SK-N-SH treated with all-trans-retinoic acid at 6 μM for 48 hours (cell line): ENCODE results near the gene SRSF4.

Source experiments
- ATAC-seq: fragments of 200-7000 bp; cut with Tn5 transposase; 3 replicates; pipeline ENCODE4 v1.9.1; 2020; ENCODE audit warnings: mild to moderate bottlenecking, moderate library complexity
- ARNTL ChIP-seq: fragments of 450-650 bp; formaldehyde crosslinking; IDR thresholded peaks from 2 replicates; pipeline ENCODE4 v1.5.0; 2020; ENCODE audit warnings: low read depth, mild to moderate bottlenecking, moderate library complexity, borderline replicate concordance
- BACH2 ChIP-seq: fragments of 250-450 bp; sonication (Bioruptor Pico); IDR thresholded peaks from 2 replicates; pipeline ENCODE4 v1.9.0; 2021; ENCODE audit warnings: mild to moderate bottlenecking, borderline replicate concordance
- CREB5 ChIP-seq: fragments of 250-450 bp; sonication (Bioruptor Pico); IDR thresholded peaks from 2 replicates; pipeline ENCODE4 v1.5.1; 2020; ENCODE audit warnings: low read depth, mild to moderate bottlenecking, moderate library complexity
- ESRRG ChIP-seq: fragments of 250-450 bp; sonication (Bioruptor Pico); IDR thresholded peaks from 2 replicates; pipeline ENCODE4 v1.6.1; 2021; ENCODE audit warnings: mild to moderate bottlenecking
- GLIS3 ChIP-seq: fragments of 250-450 bp; sonication (Bioruptor Pico); IDR thresholded peaks from 2 replicates; pipeline ENCODE4 v1.5.0; 2020; ENCODE audit warnings: mild to moderate bottlenecking, moderate library complexity
- ISL1 ChIP-seq: fragments of 250-450 bp; sonication (Bioruptor Pico); IDR thresholded peaks from 2 replicates; pipeline ENCODE4 v2.1.2; 2022; ENCODE audit warnings: mild to moderate bottlenecking, moderate library complexity
- OSR1 ChIP-seq: fragments of 250-450 bp; sonication (Bioruptor Pico); IDR thresholded peaks from 2 replicates; pipeline ENCODE4 v1.8.0; 2022; ENCODE audit warnings: moderate library complexity, mild to moderate bottlenecking, inconsistent platforms
- PATZ1 ChIP-seq: fragments of 250-450 bp; sonication (Bioruptor Pico); IDR thresholded peaks from 2 replicates; pipeline ENCODE4 v1.8.0; 2020; ENCODE audit warnings: mild to moderate bottlenecking, moderate library complexity, borderline replicate concordance
- POU6F1 ChIP-seq: fragments of 250-450 bp; sonication (Bioruptor Pico); IDR thresholded peaks from 2 replicates; pipeline ENCODE4 v1.8.0; 2021; ENCODE audit warnings: low read depth, mild to moderate bottlenecking, moderate library complexity, borderline replicate concordance
- PPARA ChIP-seq: fragments of 250-450 bp; sonication (Bioruptor Pico); IDR thresholded peaks from 2 replicates; pipeline ENCODE4 v1.5.0; 2020; ENCODE audit warnings: mild to moderate bottlenecking, borderline replicate concordance
- SNAI2 ChIP-seq: fragments of 250-450 bp; sonication (Bioruptor Pico); IDR thresholded peaks from 2 replicates; pipeline ENCODE4 v1.5.0; 2020; ENCODE audit warnings: mild to moderate bottlenecking, moderate library complexity
- TCF4 ChIP-seq: fragments of 250-450 bp; sonication (Bioruptor Pico); IDR thresholded peaks from 2 replicates; pipeline ENCODE4 v1.8.0; 2021; ENCODE audit warnings: mild to moderate bottlenecking, moderate library complexity, borderline replicate concordance
- TOX ChIP-seq: fragments of 250-450 bp; sonication (Bioruptor Pico); IDR thresholded peaks from 2 replicates; pipeline ENCODE4 v1.8.0; 2021; ENCODE audit warnings: mild to moderate bottlenecking, moderate library complexity, borderline replicate concordance
- ZC3H10 ChIP-seq: fragments of 250-450 bp; sonication (Bioruptor Pico); IDR thresholded peaks from 2 replicates; pipeline ENCODE4 v1.5.1; 2021; ENCODE audit warnings: mild to moderate bottlenecking, moderate library complexity
- ZFP30 ChIP-seq: fragments of 450-650 bp; formaldehyde crosslinking; IDR thresholded peaks from 2 replicates; pipeline ENCODE4 v1.5.0; 2022; ENCODE audit warnings: mild to moderate bottlenecking, moderate library complexity
- ZNF70 ChIP-seq: fragments of 450-650 bp; formaldehyde crosslinking; IDR thresholded peaks from 2 replicates; pipeline ENCODE4 v1.5.0; 2020; ENCODE audit warnings: mild to moderate bottlenecking, moderate library complexity
- ZNF8 ChIP-seq: fragments of 450-650 bp; formaldehyde crosslinking; IDR thresholded peaks from 2 replicates; pipeline ENCODE4 v1.5.0; 2020; ENCODE audit warnings: mild to moderate bottlenecking, moderate library complexity
- TF ChIP-seq, protein P1 (sequence below): fragments of 250-450 bp; sonication (Bioruptor Pico); IDR thresholded peaks from 2 replicates; pipeline ENCODE4 v1.5.1; 2021; ENCODE audit warnings: mild to moderate bottlenecking, moderate library complexity
- TF ChIP-seq, protein P2 (sequence below): fragments of 250-450 bp; sonication (Bioruptor Pico); IDR thresholded peaks from 2 replicates; pipeline ENCODE4 v1.5.0; 2020; ENCODE audit warnings: mild to moderate bottlenecking, moderate library complexity

SRSF4 gene

GRCh38 chr1:29120947-29121485 is 60.7 kb downstream of the SRSF4 start:
- ATAC-seq = peak; percentile 15; the same call in 1 of the 3 replicates

DNA sequence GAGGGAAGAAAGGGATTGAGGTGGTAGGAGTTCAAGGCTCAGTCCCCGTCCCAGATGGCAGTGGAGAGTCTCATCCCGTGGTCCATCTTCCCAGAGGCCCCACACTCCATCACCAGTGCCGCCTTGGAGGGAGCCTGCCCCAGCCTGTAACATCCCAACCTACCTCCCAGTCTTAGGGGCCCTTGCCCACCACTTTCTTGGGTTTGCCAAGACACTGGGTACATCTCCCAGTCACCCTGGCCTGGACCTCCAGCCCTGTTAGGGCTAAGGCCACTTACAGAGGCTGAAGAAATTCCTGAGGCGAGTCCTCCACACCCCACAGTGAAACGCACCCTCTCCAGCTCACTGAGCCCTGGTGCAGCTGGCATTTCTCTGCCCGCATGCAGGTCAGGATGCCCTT is 61.3 kb downstream of the SRSF4 start:
- TF ChIP-seq CREB5 (no peak), GLIS3 (CRISPR knock-in tag) (no peak), ZFP30 (no peak), ESRRG (CRISPR knock-in tag) (no peak), PATZ1 (CRISPR knock-in tag) (no peak)
- TF ChIP-seq, protein P1, sequence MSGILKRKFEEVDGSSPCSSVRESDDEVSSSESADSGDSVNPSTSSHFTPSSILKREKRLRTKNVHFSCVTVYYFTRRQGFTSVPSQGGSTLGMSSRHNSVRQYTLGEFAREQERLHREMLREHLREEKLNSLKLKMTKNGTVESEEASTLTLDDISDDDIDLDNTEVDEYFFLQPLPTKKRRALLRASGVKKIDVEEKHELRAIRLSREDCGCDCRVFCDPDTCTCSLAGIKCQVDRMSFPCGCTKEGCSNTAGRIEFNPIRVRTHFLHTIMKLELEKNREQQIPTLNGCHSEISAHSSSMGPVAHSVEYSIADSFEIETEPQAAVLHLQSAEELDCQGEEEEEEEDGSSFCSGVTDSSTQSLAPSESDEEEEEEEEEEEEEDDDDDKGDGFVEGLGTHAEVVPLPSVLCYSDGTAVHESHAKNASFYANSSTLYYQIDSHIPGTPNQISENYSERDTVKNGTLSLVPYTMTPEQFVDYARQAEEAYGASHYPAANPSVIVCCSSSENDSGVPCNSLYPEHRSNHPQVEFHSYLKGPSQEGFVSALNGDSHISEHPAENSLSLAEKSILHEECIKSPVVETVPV (CRISPR knock-in tag) = no peak
- no peak for ATAC-seq

More at GRCh38 chr1:29120947-29121485, 60.7 kb downstream of the SRSF4 start:
- TF ChIP-seq ZFP30 (no peak), ESRRG (CRISPR knock-in tag) (no peak), PPARA (no peak), ZNF8 (CRISPR knock-in tag) (no peak), OSR1 (CRISPR knock-in tag) (no peak), TOX (CRISPR knock-in tag) (no peak), SNAI2 (CRISPR knock-in tag) (no peak)

- no peak for ATAC-seq
Measured at GRCh38 chr1:29119121-29119929, 62.4 kb downstream of the SRSF4 start.

GRCh38 chr1:29117381-29117780 is 64.3 kb downstream of the SRSF4 start:
- TF ChIP-seq PPARA (no peak), TCF4 (CRISPR knock-in tag) (no peak), BACH2 (CRISPR knock-in tag) (no peak)
- TF ChIP-seq, protein P1 (CRISPR knock-in tag) = no peak
- ATAC-seq = no peak

More at GRCh38 chr1:29119121-29119929, 62.4 kb downstream of the SRSF4 start:
- TF ChIP-seq PATZ1 (CRISPR knock-in tag) = no peak
- TF ChIP-seq ARNTL (CRISPR knock-in tag) = no peak
- no peak for TF ChIP-seq ZC3H10 (CRISPR knock-in tag)

DNA sequence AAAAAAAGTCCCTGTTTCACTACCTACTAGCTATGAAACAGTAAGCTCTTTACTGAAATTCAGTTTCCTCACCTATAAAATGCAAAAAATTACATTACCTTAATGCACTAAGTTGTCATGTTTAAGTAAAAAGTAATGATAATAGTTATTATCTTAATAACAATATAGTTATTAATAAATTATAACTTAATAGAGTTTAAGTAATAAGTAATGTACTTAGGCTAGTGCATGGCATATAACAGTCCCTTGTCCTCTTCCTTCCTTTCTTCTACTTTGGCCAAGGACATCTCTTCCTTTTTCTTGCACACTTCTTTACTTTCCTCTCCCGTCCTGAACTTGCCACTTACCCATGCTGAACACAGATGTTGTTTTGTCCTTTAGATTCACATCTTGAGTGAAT is 67.0 kb downstream of the SRSF4 start:
- ATAC-seq = no peak
- TF ChIP-seq ISL1 (no peak), POU6F1 (CRISPR knock-in tag) (no peak), ZC3H10 (CRISPR knock-in tag) (no peak), CREB5 (no peak), ZNF70 (CRISPR knock-in tag) (no peak)
- TF ChIP-seq, protein P2, sequence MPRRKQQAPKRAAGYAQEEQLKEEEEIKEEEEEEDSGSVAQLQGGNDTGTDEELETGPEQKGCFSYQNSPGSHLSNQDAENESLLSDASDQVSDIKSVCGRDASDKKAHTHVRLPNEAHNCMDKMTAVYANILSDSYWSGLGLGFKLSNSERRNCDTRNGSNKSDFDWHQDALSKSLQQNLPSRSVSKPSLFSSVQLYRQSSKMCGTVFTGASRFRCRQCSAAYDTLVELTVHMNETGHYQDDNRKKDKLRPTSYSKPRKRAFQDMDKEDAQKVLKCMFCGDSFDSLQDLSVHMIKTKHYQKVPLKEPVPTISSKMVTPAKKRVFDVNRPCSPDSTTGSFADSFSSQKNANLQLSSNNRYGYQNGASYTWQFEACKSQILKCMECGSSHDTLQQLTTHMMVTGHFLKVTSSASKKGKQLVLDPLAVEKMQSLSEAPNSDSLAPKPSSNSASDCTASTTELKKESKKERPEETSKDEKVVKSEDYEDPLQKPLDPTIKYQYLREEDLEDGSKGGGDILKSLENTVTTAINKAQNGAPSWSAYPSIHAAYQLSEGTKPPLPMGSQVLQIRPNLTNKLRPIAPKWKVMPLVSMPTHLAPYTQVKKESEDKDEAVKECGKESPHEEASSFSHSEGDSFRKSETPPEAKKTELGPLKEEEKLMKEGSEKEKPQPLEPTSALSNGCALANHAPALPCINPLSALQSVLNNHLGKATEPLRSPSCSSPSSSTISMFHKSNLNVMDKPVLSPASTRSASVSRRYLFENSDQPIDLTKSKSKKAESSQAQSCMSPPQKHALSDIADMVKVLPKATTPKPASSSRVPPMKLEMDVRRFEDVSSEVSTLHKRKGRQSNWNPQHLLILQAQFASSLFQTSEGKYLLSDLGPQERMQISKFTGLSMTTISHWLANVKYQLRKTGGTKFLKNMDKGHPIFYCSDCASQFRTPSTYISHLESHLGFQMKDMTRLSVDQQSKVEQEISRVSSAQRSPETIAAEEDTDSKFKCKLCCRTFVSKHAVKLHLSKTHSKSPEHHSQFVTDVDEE (CRISPR knock-in tag) = no peak
